ENCODE results near the gene MSRB1. TPM values are rescaled to one million over a fixed set of nuclear protein-coding genes. Genes with fewer than 3 reads are reported as not detected.
"Not testable (repeated sequence)": the region's sequence is repeated elsewhere in the genome, so short reads cannot be mapped to it uniquely, and the experiment has no call there.

The MSRB1 gene
- total RNA-seq, 1 donor from 2014 or later: 4.1 TPM

- DNase-seq (ENCODE audit: low spot score in 2 of 2); FAIRE-seq: not testable (repeated sequence)
Measured at GRCh38 chr16:1962161-1963153, 19.5 kb upstream of the MSRB1 start.

GRCh38 chr16:1961651-1962067 lies 18.7 kb upstream of the MSRB1 start:
- FAIRE-seq (no peak), DNase-seq (ENCODE audit: low spot score in 2 of 2) (no peak)

- DNase-seq (ENCODE audit: low spot score in 2 of 2) (no peak), FAIRE-seq (no peak)
Measured at GRCh38 chr16:1960665-1961630, 17.9 kb upstream of the MSRB1 start.

- FAIRE-seq: no peak
Measured at GRCh38 chr16:1959269-1960039, 16.5 kb upstream of the MSRB1 start, which contains the start of gene NDUFB10. Gene NDUFB10 (plus strand): TSS chr16:1959538. CDS start chr16:1959625, 87 bp downstream.

GRCh38 chr16:1958715-1959268 lies 15.8 kb upstream of the MSRB1 start:
- FAIRE-seq: no peak

More at GRCh38 chr16:1959269-1960039, 16.5 kb upstream of the MSRB1 start, which contains the start of gene NDUFB10:
- peak; percentile 92 to 94 for DNase-seq (ENCODE audit: low spot score in 2 of 2)

GRCh38 chr16:1958143-1958491 lies 15.1 kb upstream of the MSRB1 start:
- DNase-seq (ENCODE audit: low spot score in 2 of 2); FAIRE-seq: not testable (repeated sequence)

More at GRCh38 chr16:1958715-1959268, 15.8 kb upstream of the MSRB1 start:
- DNase-seq (ENCODE audit: low spot score in 2 of 2): no peak

GRCh38 chr16:1957434-1958142 lies 14.6 kb upstream of the MSRB1 start:
- FAIRE-seq; DNase-seq (ENCODE audit: low spot score in 2 of 2): not testable (repeated sequence)

- DNase-seq (ENCODE audit: low spot score in 2 of 2) (no peak), FAIRE-seq (no peak)
Measured at GRCh38 chr16:1953734-1954133, 10.7 kb upstream of the MSRB1 start.

- no peak for FAIRE-seq
- DNase-seq (ENCODE audit: low spot score in 2 of 2): no peak
Measured at GRCh38 chr16:1950559-1950958, 7.6 kb upstream of the MSRB1 start.

- DNase-seq (ENCODE audit: low spot score in 2 of 2) (no peak), FAIRE-seq (no peak)
Measured at GRCh38 chr16:1950047-1950446, 7.0 kb upstream of the MSRB1 start.

GRCh38 chr16:1949507-1949906 lies 6.5 kb upstream of the MSRB1 start:
- FAIRE-seq: no peak
- no peak for DNase-seq (ENCODE audit: low spot score in 2 of 2)

GRCh38 chr16:1947369-1947670 lies 4.3 kb upstream of the MSRB1 start:
- FAIRE-seq (no peak), DNase-seq (ENCODE audit: low spot score in 2 of 2) (no peak)

- FAIRE-seq: no peak
Measured at GRCh38 chr16:1946495-1947368, 3.7 kb upstream of the MSRB1 start.

GRCh38 chr16:1945559-1946391 lies 2.8 kb upstream of the MSRB1 start:
- no peak for DNase-seq (ENCODE audit: low spot score in 2 of 2)
- FAIRE-seq: no peak

More at GRCh38 chr16:1946495-1947368, 3.7 kb upstream of the MSRB1 start:
- DNase-seq (ENCODE audit: low spot score in 2 of 2): no peak

GRCh38 chr16:1944612-1945199 lies 1.7 kb upstream of the MSRB1 start:
- no peak for DNase-seq (ENCODE audit: low spot score in 2 of 2)
- FAIRE-seq: no peak

GRCh38 chr16:1942047-1942809 lies 771 bp downstream of the MSRB1 start:
- FAIRE-seq: no peak

More at GRCh38 chr16:1942047-1942809, 771 bp downstream of the MSRB1 start:
- no peak for DNase-seq (ENCODE audit: low spot score in 2 of 2)
